Vagina (tissue), 2 donors: ENCODE measurements around the gene RNF144A. TPM values are rescaled to one million over a fixed set of nuclear protein-coding genes. Genes with fewer than 3 reads are reported as not detected.

Experiments
- DNase-seq, 2 donors: peaks; one replicate each; pipeline ENCODE4 v3.0.0-alpha.2; 2017; ENCODE audit errors: extremely low spot score in 2 of 2
- H3K27ac ChIP-seq: fragments of 200-600 bp; sonication (generic); one replicate; pipeline ENCODE4 v1.5.1; 2019
- H3K27me3 ChIP-seq: fragments of 200-600 bp; sonication (generic); one replicate; pipeline ENCODE4 v1.5.1; 2019
- H3K36me3 ChIP-seq, 2 donors: fragments of 200-600 bp; sonication (generic); one replicate each; pipeline ENCODE4 v1.5.1; 2017 to 2019
- H3K4me1 ChIP-seq: fragments of 200-600 bp; sonication (generic); one replicate; pipeline ENCODE4 v1.5.1; 2019
- H3K4me3 ChIP-seq, 2 donors: fragments of 200-600 bp; sonication (generic); 1 replicate in 1 of 2; 2 replicates in 1 of 2; pipeline ENCODE4 v1.5.1; 2016 to 2019
- H3K9me3 ChIP-seq: fragments of 200-600 bp; sonication (generic); one replicate; pipeline ENCODE4 v1.5.1; 2019
- CTCF ChIP-seq, 3 experiments: fragments of 450-650 bp in 2 of 3; fragments of 200-600 bp in 1 of 3; sonication (generic) in 1 of 3; IDR thresholded peaks; one replicate each; pipeline ENCODE4 v1.5.1; 2017 to 2019; ENCODE audit warnings: antibody characterized with exemption in 3 of 3, mild to moderate bottlenecking in 2 of 3, moderate library complexity in 2 of 3
- POLR2A ChIP-seq, 2 donors: fragments of 450-650 bp; IDR thresholded peaks; one replicate each; pipeline ENCODE4 v1.6.1; 2017; ENCODE audit warnings: antibody characterized with exemption in 2 of 2, mild to moderate bottlenecking in 2 of 2, moderate library complexity in 2 of 2
- POLR2AphosphoS5 ChIP-seq, 2 donors: sonication (generic); formaldehyde crosslinking; IDR thresholded peaks; one replicate each; pipeline ENCODE4 v1.9.0; 2017; ENCODE audit warnings: antibody characterized with exemption in 2 of 2, mild to moderate bottlenecking in 2 of 2, low read depth in 1 of 2; ENCODE audit not compliant: insufficient read depth in 1 of 2
- intact Hi-C: fragments of 100-400 bp; cut with DNase I; formaldehyde crosslinking; loops from one replicate; pipeline ENCODE4 v1.15.1; 2023
- total RNA-seq: library from RNA; depleted of rRNA; stranded (reverse); fragments of >200 nt; gene quantifications from one replicate; pipeline ENCODE4 v1.2.3, GENCODE V29; 2016

RNF144A gene
- total RNA-seq, 1 donor from 2014 or later: 17.2 TPM

- Histone ChIP-seq H3K9me3 (no peaks in the 10 kb centered on the region), H3K27ac (no peak overlapping the region), H3K4me1 (no peaks in the 10 kb centered on the region), H3K4me3 (no peak overlapping the region), H3K36me3 (no peaks in the 10 kb centered on the region), H3K27me3 (no peaks in the 10 kb centered on the region)
- intact Hi-C loops: no loop called here
- DNase-seq: no peak
- TF ChIP-seq POLR2A (IDR thresholded peaks at IDR 0.05) (no peak), POLR2AphosphoS5 (IDR thresholded peaks at IDR 0.05; ENCODE audit: insufficient read depth in 1 of 2, low read depth in 1 of 2) (no peak), CTCF (IDR thresholded peaks at IDR 0.05) (no peak)
These were observed 154.8 kb downstream of the RNF144A start for GRCh38 chr2:7071916-7072556.

DNA sequence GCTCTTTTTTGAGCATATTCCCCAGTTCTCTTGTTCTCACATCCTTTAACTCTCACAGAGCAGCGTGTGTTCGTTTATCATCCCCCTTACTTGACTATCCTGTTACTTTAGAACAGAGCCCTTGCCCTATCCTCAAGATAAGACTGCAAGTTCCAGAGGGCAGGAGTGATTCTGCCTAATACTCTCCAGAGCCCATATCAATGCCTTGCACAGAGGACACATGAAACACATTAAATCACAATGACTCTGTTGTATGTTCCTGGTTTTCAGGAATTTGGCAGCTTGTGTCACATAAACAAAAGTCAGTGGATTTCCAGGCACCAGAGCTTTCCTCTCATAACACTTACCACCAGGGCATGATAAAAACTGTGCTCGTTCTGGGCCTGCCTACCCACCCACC lies 156.7 kb downstream of the RNF144A start:
- H3K27me3 ChIP-seq: no peaks in the 10 kb centered on the region
- DNase-seq: no peak
- H3K27ac ChIP-seq: no peak overlapping the region

GRCh38 chr2:7075834-7076233 lies 158.6 kb downstream of the RNF144A start:
- intact Hi-C loops: no loop called here

More for the DNA sequence above, 156.7 kb downstream of the RNF144A start:
- Histone ChIP-seq H3K9me3 (no peaks in the 10 kb centered on the region), H3K4me1 (no peaks in the 10 kb centered on the region), H3K36me3 (no peaks in the 10 kb centered on the region), H3K4me3 (no peak overlapping the region)
- intact Hi-C loops: no loop called here
- TF ChIP-seq POLR2AphosphoS5 (IDR thresholded peaks at IDR 0.05; ENCODE audit: insufficient read depth in 1 of 2, low read depth in 1 of 2) (no peak), CTCF (IDR thresholded peaks at IDR 0.05) (no peak), POLR2A (IDR thresholded peaks at IDR 0.05) (no peak)

DNA sequence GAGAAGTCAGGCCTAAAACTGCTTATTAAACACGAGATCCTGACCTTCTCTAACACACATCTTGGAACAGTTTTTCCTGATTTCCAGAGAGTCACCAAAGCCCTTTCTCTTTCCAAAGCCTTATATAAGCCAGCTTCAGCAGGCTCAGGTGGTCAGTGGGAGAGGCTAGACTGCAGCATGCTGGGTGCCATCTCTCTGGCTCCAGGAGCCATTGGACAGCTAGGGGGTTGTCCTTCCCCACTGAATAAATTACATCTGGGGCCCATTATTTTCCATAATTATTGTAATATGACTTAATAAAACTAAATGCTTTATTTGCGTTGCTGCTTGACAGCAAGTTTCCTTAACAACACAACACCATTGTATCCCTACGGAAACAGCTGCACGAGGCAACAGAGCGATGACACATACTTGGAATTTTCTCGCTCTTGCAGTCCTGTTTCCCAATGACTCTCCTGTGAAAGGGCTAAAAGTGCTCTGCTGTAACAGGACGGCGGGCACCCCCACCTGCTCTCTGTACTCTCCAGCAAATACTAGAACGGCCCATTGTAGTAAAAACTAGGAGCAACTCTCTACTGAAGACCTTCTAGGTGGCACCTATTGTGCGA lies 160.6 kb downstream of the RNF144A start:
- no peaks in the 10 kb centered on the region for H3K9me3 ChIP-seq
- no peak overlapping the region for H3K27ac ChIP-seq
- no peak for DNase-seq
- H3K4me3 ChIP-seq: no peak overlapping the region
- H3K27me3 ChIP-seq: no peaks in the 10 kb centered on the region
- TF ChIP-seq POLR2AphosphoS5 (IDR thresholded peaks at IDR 0.05; ENCODE audit: insufficient read depth in 1 of 2, low read depth in 1 of 2): peak in 1 of 2 donors; percentile 11
- no peak for TF ChIP-seq POLR2A (IDR thresholded peaks at IDR 0.05)
- H3K36me3 ChIP-seq: no peaks in the 10 kb centered on the region
- intact Hi-C loops: no loop called here
- H3K4me1 ChIP-seq: no peaks in the 10 kb centered on the region

More at GRCh38 chr2:7075834-7076233, 158.6 kb downstream of the RNF144A start:
- DNase-seq: no peak
- no peaks in the 10 kb centered on the region for H3K27me3 ChIP-seq
- no peaks in the 10 kb centered on the region for H3K9me3 ChIP-seq
- H3K4me1 ChIP-seq: no peaks in the 10 kb centered on the region
- TF ChIP-seq POLR2A (IDR thresholded peaks at IDR 0.05) (no peak), CTCF (IDR thresholded peaks at IDR 0.05) (no peak), POLR2AphosphoS5 (IDR thresholded peaks at IDR 0.05; ENCODE audit: insufficient read depth in 1 of 2, low read depth in 1 of 2) (no peak)
- no peaks in the 10 kb centered on the region for H3K36me3 ChIP-seq
- no peak overlapping the region for H3K27ac ChIP-seq
- no peak overlapping the region for H3K4me3 ChIP-seq

- TF ChIP-seq POLR2AphosphoS5 (IDR thresholded peaks at IDR 0.05; ENCODE audit: insufficient read depth in 1 of 2, low read depth in 1 of 2) (no peak), CTCF (IDR thresholded peaks at IDR 0.05) (peak in 1 of 3 experiments; percentile 11)
- Histone ChIP-seq H3K4me3 (no peak overlapping the region), H3K9me3 (no peaks in the 10 kb centered on the region), H3K36me3 (no peaks in the 10 kb centered on the region), H3K27me3 (no peaks in the 10 kb centered on the region), H3K27ac (no peak overlapping the region), H3K4me1 (no peaks in the 10 kb centered on the region)
- DNase-seq: no peak
- intact Hi-C loops: no loop called here
These were observed 166.6 kb downstream of the RNF144A start for GRCh38 chr2:7083580-7084509.
